ENCODE data around the gene ZRANB3.
"Not testable (repeated sequence)": the region's sequence is repeated elsewhere in the genome, so short reads cannot be mapped to it uniquely, and the experiment has no call there.

ZRANB3 gene

DNA sequence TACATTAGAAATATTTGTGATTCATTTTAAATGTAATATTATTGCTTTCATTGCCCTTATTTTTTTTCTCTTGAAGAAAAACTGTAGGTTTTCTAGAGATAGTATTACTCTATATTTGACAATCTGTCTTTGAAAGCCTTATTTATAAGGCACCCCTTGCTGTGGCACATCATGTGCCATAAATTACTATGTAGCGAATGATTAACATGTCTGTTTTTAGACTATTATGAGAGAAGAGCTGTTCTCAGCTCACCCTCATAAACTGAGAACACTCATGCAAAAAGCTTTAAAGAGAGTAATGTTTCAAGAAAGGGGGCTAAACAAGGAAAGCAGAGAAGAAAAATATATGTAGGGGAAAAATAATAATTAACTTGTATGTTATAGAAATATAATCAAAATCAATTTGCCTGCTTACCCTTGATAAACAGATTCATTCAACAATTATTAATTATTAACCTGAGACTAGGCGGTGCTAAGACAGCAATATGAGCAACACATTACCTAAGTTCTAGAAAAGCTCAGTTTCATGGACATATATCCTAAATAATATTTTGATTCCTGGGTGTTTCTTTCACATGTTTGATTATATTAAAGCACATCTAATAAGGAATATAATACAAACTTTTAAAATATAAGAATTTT is 409.9 kb downstream of the ZRANB3 start:
- no peak for DNase-seq

DNA sequence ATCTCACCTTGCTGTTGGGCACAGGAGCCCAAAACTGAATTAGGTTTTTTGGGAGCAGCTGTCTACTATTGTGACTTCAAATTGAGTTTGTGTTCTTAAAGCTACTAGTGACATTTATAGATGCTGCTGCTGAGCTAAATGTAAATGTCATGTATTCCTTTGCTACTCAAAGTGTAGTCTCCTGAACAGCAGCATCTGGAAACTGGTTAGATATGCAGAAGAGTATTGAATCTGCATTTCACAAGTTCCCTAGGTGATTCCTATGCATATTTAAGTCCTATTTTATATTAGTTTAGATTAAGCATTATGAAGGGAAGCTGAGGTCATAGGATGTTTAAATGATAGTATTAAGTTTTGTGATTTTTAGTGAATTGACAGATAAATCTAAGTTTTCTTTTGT is 411.4 kb downstream of the ZRANB3 start:
- no peak for DNase-seq

DNA sequence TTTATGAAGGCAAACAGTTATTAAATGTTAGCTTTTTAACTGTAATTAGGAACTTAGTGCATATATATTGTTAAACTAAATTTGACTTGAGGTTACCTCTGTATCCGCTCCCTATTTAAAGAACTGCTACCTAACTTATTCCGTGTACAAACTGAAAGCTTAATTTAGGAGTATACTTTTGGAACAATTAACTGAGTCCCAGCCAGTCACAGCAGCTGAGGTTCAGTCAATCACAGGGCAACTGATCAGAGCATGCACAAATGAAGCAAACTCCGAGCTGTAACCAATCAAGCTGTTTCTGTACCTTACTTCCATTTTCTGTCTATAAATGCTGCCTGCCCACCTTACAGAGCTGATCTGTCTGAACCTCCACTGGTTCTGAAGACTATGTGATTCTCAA is 417.7 kb downstream of the ZRANB3 start:
- DNase-seq = no peak

DNA sequence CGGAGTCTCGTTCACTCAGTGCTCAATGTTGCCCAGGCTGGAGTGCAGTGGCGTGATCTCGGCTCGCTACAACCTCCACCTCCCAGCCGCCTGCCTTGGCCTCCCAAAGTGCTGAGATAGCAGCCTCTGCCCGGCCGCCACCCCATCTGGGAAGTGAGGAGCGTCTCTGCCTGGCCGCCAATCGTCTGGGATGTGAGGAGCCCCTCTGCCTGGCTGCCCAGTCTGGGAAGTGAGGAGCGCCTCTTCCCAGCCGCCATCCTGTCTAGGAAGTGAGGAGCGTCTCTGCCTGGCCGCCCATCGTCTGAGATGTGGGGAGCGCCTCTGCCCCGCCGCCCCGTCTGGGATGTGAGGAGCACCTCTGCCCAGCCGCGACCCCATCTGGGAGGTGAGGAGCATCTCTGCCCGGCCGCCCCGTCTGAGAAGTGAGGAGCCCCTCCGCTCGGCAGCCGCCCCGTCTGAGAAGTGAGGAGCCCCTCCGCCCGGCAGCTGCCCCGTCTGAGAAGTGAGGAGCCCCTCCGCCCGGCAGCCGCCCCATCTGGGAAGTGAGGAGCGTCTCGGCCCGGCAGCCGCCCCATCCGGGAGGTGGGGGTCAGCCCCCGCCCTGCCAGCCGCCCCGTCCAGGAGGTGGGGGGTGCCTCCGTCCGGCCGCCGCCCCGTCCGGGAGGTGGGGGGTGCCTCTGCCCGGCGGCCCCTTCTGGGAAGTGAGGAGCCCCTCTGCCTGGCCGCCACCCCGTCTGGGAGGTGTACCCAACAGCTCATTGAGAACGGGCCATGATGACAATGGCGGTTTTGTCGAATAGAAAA is 425.3 kb downstream of the ZRANB3 start:
- DNase-seq = not testable (repeated sequence)

DNA sequence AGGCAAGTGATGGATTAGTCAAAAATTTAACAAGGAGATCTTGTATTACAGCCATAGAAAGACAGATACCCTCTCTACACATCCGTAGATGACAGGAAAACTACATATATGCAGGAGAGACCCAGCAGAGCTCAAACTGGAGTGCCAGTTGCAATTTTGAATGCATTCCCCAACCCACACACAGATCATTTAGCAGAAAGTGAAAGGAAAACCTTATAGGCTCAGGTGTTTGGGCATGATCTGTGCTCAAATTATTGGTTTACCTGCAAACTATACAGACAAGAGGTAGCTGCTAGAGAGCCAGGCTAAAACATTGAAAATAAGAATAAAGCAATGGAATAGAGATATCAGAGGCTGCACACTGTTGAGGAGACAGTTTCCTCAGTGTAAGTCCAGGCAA is 427.2 kb downstream of the ZRANB3 start:
- DNase-seq = no peak

DNA sequence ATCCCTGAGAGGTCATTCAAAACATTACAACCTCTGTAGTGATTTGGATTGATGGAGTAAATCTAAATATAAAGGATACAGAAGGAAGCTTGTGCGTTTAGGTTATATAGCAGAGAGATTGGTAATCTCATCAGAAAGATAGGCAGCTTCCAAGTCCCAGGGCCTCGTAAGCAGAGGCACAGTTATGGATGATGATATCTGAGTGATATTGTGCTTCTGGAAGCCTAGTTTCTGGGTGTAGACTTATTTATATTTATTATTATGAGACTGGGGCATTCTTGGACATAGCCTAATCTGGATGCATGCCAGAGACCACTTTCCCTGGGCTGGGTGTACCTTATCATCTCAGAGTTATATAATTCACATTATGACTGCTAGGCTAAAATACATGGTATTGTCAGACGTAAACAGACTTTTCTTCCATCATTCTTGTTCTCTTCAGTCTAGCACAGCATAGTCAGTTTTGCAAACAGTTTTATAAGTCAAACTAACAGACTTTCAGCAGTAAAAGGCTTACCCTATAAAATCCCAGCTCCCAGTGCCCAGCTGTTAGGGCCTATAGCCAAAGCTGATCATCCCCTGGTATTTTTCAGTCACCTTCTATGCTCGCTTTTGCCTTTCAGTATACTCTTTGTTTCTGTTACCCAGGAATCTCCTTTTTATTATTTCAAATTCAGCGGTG is 431.1 kb downstream of the ZRANB3 start:
- DNase-seq = no peak

DNA sequence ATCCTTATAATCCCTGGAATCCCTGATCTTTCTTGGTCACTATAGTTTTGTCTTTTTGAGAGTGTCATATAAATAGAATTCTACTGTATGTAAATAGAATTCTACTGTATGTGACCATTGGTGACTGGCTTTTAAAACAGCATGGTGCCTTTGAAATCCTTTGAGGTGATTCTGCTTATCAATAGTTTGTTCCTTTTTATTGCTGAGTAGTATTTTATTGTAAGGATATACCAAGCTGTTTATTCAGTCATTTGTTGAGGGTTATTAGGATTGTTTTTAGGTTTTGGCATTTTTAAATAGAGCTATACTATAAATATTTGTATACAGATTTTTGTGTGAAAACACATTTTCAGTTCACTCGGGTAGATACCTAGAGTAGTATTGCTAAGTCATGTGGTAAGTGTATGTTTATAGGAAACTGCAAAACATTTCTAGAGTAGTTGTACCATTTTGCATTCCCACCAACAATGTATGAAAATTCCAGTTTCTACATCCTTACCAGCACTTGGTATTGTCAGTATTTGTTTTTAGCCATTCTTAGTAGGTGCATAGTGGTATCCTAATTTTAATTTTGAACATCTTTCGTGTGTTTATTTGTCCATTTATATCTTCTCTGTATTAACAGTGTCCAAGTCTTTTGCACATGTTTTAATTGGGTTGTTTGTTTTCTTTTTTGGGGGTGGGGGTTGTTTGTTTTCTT is 433.3 kb downstream of the ZRANB3 start:
- no peak for DNase-seq

DNA sequence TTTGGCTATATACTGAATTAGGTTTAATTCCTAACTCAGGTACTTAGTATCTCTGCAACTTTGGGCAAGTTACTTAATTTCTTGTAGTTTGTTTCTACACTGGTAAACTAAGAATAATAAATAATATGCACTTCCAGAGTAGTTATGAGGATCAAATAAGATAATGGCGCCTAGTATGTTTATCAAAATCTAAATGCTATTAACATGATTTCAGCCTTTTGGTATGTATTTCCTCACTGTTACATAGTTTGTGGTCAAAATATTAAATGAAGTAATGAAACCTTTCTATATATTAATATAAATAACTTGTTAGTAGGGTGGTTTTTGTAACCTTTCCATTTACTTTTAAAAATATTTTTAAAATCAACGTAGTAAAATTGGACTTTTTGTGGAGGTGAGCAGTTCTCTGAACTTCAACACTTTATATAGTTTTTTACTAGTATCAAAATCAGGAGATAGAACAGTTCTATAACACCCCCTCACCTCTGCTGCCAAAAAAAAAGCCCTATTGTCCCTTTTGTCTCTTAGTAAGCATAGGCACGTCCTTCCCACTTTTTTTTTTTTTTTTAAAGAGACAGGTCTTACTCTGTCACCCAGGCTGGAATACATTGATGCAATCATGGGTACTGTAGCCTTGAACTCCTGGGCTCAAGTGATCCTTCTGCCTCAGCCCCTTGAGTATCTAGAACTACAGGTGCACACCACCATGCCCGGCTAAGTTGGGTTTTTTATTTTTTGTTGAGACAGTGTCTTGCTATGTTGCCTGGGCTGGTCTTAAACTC is 434.2 kb downstream of the ZRANB3 start:
- DNase-seq = no peak

DNA sequence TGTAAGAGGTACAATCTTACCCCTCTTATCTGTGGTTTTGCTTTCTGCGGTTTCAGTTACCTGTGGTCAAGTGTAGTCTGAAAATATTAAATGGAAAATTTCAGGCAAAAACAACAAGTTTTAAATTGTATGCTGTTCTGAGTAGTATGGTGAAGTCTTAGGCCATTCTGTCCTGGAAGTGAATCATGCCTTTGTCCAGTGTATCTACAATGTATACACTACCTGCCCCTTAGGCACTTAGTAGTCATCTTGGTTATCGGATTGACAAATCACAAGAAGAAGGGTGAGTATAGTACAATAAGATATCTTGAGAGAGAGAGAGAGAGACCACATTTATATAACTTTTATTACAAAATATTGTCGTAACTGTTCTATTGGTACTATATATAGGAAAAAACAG is 435.4 kb downstream of the ZRANB3 start:
- no peak for DNase-seq

DNA sequence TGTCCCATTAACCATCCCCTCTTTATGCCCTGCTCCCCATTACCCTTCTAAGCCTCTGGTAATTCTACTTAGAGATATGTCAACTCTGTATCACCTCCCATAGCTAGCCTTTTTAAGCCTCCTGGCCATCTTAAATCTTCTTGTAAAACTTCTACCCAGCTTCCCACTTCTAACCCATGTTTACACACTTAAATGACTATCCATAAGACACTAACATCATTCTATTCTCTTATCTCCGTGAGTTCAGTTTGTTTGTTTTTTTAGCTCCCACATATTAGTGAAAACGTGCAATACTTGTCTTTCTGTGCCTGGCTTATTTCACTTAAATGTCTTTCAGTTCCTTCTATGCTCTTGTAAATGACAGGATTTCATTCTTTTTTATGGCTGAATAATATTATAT is 436.5 kb downstream of the ZRANB3 start:
- no peak for DNase-seq

DNA sequence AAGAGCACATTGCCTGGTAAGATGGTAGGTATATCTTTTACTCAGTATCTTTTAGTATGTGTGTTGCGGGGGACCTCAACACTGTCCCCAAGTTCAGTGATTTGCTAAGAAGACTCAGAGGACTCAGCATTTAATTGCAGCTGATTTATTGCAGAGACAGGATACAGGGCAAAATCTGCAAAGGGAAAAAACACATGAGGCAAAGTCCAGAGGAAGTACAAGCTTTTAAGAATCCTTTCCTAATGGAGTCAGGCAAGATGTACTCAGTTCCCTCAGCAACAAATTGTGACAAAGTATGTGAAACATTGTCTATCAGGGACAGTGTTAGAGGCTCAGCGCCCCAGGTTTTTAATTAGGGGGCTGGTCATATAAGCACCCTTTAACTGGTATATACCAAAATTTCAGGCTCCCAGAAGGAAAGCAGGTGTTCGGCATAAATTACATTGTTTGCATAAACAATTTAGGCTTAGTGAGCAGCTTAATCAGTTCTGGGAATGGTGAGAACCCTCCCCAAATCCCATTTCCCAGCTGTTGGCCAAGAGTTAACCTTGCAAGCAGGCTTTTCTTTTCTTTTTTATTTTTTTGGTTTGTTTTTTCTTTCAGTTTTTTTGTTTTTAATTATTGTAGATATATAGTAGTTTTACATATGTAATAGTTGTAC is 437.2 kb downstream of the ZRANB3 start:
- DNase-seq = no peak

DNA sequence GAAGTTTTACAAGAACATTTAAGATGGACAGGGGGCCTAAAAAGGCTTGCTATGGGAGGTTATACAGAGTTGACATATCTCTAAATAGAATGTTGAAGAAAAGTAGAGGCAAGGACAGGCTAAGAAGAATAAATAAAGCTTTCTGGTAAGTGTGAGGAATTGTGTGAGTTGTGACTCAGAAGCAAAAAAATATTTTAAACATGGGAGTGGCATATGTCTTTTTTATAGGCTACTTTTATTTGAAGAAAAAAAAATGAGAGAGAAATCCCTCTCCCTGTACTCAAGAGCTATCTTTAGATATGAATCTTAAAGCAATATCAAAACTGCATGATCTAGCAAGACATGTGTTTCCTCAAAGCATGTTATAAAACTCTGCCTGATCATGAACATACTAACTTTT is 437.8 kb downstream of the ZRANB3 start:
- no peak for DNase-seq

DNA sequence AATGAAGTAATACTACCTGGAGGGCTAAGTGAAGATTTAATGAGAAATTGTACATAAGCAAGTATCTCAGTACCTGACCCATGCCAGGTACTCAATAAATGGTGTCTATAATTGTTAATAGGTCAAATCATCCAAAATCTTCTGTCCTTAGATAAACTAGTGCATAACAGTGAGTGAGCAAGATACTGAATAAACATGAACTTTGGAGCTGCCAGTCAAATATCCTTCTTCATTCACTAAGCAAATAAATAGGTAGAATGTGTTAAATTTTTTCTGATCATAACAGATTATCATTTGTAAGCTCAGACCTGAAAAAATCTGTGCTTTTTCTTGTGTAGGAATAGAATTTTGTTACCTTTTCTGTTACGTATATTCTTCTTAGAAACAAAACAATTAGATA is 439.3 kb downstream of the ZRANB3 start:
- DNase-seq = no peak

DNA sequence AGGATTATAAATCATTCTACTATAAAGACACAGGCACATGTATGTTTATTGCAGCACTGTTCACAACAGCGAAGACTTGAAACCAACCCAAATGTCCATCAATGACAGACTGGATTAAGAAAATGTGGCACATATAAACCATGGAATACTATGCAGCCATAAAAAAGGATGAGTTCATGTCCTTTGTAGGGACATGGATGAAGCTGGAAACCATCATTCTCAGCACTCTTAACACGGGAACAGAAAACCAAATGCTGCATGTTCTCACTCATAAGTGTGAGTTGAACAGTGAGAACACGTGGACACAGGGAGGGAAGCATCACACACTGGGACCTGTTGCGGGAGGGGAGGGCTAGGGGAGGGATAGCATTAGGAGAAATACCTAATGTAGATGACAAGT is 441.4 kb downstream of the ZRANB3 start:
- not testable (repeated sequence) for DNase-seq

Measured in effector CD4-positive, alpha-beta T cell (primary cell).